RPMI8226 (cell line): ENCODE measurements around the gene GMPPA.

Source experiments
- DNase-seq: peaks from one replicate; pipeline ENCODE4 v3.0.0-alpha.2; 2015

GMPPA gene

GRCh38 chr2:219486380-219486959, 12.2 kb upstream of the GMPPA start:
- peak; percentile 66 for DNase-seq

GRCh38 chr2:219488149-219488843, 10.4 kb upstream of the GMPPA start:
- no peak for DNase-seq

- no peak for DNase-seq
These were observed 9.9 kb upstream of the GMPPA start for GRCh38 chr2:219488844-219489194.

- no peak for DNase-seq
These were observed 9.4 kb upstream of the GMPPA start for GRCh38 chr2:219489315-219489714.

GRCh38 chr2:219490186-219490585, 8.5 kb upstream of the GMPPA start:
- no peak for DNase-seq

GRCh38 chr2:219490600-219491130, 8.0 kb upstream of the GMPPA start:
- DNase-seq = no peak

- no peak for DNase-seq
These were observed 7.3 kb upstream of the GMPPA start for GRCh38 chr2:219491278-219491963.

GRCh38 chr2:219492575-219492974, 6.1 kb upstream of the GMPPA start:
- DNase-seq = peak; percentile 42

- no peak for DNase-seq
These were observed 5.6 kb upstream of the GMPPA start for GRCh38 chr2:219493086-219493485.

GRCh38 chr2:219494952-219495530, 3.6 kb upstream of the GMPPA start:
- no peak for DNase-seq

- DNase-seq = peak; percentile 58
These were observed 3.1 kb upstream of the GMPPA start for GRCh38 chr2:219495531-219496122.

GRCh38 chr2:219496247-219496824, 2.4 kb upstream of the GMPPA start:
- DNase-seq = no peak

GRCh38 chr2:219496825-219497494, 1.7 kb upstream of the GMPPA start:
- no peak for DNase-seq

- DNase-seq = peak; percentile 38
These were observed 1.0 kb upstream of the GMPPA start for GRCh38 chr2:219497495-219498279.

- DNase-seq = no peak
These were observed 292 bp downstream of the GMPPA start for GRCh38 chr2:219499058-219499307.

- no peak for DNase-seq
These were observed 864 bp downstream of the GMPPA start for GRCh38 chr2:219499555-219499954.

GRCh38 chr2:219500135-219500534, 1.4 kb downstream of the GMPPA start:
- no peak for DNase-seq

- no peak for DNase-seq
These were observed 3.2 kb downstream of the GMPPA start for GRCh38 chr2:219501849-219502248.

- DNase-seq = no peak
These were observed 3.9 kb downstream of the GMPPA start for GRCh38 chr2:219502618-219503017.

- no peak for DNase-seq
These were observed 6.9 kb downstream of the GMPPA start for GRCh38 chr2:219505585-219505984.

GRCh38 chr2:219506153-219506801, 7.6 kb downstream of the GMPPA start:
- no peak for DNase-seq
